NB4 (cell line): ENCODE measurements around the gene GFY.

Source experiments
- CTCF ChIP-seq: IDR thresholded peaks from one replicate; pipeline ENCODE4 v1.5.1; 2012; ENCODE audit warnings: low read depth, low read length
- MAX ChIP-seq: IDR thresholded peaks from 2 replicates; pipeline ENCODE4 v1.6.1; 2011; ENCODE audit warnings: low read depth, low read length
- MYC ChIP-seq: IDR thresholded peaks from 2 replicates; pipeline ENCODE4 v1.6.1; 2011; ENCODE audit warnings: low read depth, low read length
- POLR2A ChIP-seq: IDR thresholded peaks from 2 replicates; pipeline ENCODE4 v1.6.1; 2011; ENCODE audit warnings: mild to moderate bottlenecking; ENCODE audit not compliant: insufficient read length; ENCODE audit errors: extremely low read depth

DNA sequence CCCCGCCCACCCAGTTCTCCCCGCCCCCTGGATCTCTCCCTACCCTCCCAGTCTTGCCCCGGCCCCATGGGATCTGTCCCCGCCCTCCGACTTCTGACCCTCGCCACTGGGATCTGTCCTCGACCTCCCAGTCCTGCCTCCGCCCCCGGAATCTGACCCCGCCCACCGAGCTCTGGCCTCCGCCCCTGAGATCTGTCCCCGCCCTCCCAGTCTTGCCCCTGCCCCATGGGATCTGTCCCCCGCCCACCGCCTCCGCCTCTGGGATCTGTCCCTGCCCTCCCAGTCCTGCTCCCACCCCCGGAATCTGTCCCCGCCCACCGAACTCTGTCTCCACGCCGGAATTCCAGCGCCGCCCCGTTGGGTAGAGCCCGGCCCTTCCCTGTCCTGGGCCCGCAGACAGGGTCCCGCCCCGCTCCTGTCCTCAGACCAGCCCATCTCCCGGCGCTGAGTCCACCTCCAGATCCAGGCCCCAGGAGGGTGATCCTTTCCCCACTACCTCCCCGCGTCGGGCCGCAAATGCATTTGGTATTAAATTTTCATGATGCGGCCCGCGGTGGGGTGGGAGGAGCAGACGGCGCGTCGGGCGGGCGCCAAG is 17.7 kb downstream of the GFY start:
- TF ChIP-seq CTCF (no peak), POLR2A (no peak), MYC (no peak), MAX (no peak)
